Inflammatory macrophage treated with lipopolysaccharide for 1 hour (primary cell): ENCODE results near the gene DRICH1.
A peak's percentile ranks its signal among the peaks of the same experiment; 100 is the strongest.
"Not testable (repeated sequence)": the region's sequence is repeated elsewhere in the genome, so short reads cannot be mapped to it uniquely, and the experiment has no call there.

Experiments
- DNase-seq, 2 donors: peaks; one replicate each; pipeline ENCODE4 v3.0.0-alpha.2; 2020 to 2022

DRICH1 gene, protein sequence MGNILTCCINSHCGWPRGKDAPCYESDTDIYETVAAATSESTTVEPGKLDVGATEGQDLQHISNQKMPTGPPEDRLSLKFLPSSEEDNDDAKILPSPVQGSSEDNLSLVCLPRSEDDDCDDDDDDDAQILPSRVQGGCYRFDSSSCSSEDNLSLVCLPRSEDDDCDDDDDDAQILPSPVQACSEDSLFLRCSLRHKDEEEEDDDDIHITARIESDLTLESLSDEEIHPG

DNA sequence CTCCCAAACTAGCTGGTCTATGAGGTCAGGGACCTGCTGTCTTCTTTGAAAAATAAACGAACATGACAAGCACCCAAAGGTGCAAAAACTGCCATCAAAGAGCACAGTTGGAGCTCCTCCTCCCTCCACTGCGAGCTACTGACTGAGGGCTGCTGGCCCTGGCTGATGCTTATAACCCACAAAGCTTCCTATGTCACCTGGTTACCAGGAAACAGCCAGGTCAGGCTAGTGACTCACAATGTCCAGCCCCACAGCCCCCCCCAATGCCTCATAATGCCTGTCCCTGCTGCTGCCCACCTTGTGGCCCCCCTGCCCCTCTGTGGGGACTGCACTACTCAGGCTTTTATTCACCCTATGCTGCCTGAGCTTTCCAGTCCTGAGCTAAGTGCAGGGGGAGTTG is at the start of gene DRICH1:
Gene DRICH1, minus strand, starts transcription at position 144 of the 400 bp plus-strand sequence. CDS start 298 bp downstream, outside the sequence.
- DNase-seq, result no peak

DNA sequence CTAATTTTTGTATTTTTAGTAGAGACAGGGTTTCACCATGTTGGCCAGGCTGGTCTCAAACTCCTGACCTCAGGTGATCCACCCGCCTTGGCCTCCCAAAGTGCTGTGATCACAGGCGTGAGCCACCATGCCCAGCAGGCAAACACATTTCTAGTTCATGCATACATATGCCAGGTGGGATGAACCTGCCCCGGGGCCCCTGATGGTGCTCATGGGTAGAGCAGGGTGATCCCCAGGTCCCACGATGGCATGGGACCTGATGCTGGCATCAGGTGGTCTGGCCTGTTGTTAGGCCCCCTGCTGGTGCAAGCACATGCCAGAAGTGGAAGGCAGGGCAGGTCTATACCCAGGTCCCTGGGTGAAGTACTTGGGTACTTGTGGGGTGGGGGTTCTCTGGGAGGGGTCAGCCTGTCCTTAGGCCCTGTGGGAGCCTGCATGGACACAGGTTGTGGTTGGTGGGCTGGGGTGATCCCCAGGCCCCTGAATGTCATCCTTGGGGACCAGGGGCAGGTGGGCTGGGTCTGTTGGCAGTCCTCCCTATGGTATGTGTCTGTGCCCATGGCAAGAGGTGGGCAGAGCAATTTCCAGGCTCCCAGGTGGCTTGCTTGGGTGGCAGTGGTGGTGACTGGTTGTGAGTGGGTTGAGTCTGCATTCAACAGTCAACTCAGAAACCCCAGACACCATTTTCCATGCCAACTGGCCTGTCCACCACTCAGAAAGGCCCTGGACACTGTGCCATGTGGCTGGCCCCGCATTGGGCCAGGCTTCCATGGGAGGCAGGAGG is 49.1 kb upstream of the DRICH1 start:
- DNase-seq, result no peak

DNA sequence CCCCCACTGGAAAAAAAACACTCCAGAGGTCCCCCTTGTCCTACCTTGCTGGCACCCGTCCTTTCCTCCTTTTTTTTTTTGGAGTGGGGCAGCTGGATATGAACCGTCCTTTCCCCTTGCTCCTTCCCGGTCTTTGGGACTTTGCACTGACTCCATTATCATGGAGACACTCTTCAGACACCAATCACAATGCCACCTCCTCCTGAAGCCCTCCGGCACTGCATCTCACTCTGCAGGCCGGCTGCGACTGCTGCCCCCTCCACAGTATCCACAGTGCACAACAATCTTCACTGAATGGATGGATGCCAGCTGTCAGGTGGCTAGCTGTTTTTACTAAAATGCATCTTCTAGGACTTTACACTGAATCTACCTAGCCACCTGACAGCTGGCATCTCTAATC is 46.0 kb upstream of the DRICH1 start:
- no peak for DNase-seq

DNA sequence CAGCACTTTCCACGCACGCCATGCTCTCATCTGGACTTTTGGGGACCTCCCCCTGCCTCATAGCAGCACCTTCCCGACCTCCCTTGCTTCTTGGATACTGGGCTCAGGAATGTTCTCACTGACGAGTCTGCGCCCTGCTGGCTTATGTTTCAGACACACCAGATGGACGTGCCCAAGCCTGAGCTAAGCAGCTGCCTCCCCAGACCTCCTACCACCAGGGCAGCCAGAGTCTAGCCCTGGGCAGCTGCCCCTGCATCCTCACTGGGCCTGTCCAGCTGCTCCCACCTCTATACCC is 45.5 kb upstream of the DRICH1 start:
- DNase-seq, result no peak

DNA sequence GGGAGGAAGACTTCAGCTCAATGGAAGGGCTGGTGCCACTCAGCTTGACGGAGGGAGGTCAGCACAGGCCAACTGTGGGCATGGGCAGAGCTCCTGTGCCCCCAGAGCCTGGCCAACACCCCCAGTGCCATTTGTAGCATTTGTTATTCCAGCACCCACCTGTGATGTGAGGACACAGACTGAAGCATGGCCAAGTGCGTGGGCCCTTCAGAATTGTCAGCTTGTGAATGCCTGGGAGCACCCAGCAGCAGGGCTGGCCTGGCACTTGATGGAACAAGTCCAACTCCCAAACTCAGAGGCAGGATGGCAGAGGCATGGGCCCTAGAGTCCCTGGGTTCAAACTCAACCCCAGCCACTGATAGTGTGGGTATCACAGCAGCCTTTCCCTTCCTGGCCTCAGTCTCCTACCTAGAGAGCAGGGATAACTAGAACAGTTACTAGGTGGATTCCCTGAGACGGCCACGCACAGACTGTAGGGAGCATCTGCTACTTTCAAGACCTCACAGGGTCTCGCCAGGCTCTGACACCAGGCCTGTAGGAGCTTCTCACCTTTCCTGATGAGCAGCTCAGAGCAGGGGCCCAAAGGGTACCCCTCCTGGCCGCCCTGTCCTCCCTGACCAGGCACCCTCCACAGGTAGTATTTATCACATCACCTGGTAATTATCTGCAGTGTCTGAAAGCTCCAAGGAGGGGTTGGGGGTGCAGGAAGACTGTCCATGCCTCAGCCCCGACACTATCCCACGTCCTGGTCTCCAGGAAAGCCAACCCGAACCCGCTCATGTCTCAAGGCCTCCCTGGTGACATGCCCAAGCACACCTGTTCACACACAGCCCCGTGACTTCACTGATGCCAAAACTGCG is 45.0 kb upstream of the DRICH1 start:
- not testable (repeated sequence) for DNase-seq

DNA sequence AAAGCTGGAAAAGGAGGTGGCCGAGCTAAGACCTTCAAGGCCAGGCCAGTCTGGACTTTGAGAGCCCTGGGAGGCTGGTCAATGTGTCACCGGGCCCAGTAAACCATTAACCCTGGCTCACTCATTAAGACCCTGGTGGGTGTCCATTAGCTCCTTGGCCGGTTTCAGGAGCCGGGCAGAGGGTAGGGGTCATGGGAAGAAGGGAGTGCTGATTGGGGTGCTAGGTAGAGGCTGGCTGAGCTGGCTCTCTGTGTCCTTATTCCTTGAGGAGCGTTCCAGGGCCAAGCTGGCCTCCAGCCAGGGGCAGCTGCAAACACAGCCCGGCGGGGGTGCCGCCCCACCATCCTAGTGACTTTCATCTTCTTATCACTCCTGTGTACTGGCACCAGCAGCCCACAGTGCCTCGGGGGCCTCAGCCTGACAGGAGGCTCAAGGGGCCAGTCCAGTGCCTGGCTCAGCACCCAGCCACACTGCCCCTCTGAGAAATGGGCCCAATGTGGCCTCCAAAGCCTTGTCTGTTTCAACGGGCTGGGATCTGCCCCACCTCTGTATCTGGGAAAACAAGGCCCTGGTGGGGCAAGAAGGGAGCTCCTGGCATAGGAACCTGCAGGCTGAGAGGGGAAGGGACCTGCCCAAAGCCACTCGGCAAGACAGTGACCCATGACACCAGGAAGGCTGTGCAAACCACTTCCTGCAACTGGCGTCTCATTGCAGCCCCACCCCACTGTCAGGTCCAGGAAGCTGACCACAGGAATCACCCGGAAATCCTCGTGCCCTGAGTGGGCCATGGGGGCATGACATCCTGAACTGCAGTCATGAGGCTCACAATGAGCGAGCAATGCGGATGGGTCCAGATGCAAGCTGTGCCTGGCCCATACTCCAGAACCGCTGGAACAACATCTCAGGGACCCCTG is 43.6 kb upstream of the DRICH1 start:
- DNase-seq, result peak; percentile 47 to 58

DNA sequence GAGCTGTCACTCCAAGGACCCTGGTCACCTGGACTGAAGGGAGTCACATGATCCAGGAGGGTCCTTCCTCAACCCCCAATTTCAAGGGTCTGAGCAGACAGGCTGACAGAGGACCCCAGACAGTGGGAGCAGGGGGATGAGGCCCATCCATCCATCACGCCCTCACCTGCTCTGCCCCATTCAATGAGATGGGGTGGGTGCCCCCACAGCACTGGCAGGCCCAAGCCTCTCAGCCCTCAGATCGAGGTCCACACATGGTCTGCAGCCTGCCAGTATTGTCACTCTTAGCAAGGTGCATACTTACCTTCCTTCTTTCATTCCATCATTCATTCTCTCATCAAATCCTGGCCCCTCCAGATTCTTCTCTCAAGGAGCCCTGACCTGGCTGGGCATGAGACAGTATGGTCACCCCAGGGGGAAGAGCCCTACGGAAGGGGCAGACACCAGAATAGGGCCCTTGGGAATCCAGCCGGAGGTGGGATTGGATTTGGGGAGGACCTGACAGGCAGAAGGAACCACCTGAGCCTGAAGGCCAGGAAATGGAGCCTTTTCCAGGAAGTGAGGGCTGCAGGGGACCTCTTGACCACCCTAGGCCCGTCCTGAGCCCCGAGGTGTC is 42.9 kb upstream of the DRICH1 start:
- not testable (repeated sequence) for DNase-seq

DNA sequence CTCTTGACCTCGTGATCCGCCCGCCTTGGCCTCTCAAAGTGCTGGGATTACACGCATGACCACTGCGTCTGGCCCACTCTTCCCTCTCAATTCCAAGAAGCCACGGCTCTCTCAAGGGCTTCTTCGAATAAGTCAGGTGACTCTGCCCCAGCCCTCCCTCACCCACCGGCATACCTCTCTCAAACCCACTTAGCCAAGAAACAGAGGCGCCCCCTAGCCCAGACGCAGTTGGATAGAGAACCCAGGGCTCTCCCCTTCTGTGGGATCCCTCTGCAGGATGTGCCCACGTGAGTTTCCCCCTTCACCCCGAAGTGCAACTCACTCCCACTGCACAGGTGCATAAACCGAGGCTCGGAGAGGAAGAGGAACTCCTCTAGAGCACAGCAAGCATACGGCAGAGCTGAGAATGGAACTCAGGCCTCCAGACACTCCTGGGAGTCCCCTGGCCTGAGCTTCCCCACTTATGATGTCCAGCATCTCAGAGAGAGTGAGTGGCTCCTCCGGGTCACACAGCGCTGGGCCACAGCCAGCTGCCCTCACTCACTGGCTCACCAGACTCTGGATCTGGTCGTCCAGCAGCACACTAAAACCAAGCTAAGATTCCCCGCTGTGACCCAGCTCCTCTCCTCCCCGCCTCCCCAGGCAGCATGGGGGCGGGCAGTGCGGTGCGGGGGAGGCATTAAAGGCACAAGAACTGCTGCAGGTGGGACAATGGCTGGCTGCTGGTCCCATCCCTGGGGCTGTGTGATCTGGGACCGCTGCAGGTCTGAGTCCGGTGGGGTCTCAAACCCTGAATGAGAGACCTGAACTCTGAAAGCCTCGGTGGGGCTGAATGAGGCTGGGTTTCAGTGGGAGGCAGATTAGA is 41.9 kb upstream of the DRICH1 start:
- no peak for DNase-seq

DNA sequence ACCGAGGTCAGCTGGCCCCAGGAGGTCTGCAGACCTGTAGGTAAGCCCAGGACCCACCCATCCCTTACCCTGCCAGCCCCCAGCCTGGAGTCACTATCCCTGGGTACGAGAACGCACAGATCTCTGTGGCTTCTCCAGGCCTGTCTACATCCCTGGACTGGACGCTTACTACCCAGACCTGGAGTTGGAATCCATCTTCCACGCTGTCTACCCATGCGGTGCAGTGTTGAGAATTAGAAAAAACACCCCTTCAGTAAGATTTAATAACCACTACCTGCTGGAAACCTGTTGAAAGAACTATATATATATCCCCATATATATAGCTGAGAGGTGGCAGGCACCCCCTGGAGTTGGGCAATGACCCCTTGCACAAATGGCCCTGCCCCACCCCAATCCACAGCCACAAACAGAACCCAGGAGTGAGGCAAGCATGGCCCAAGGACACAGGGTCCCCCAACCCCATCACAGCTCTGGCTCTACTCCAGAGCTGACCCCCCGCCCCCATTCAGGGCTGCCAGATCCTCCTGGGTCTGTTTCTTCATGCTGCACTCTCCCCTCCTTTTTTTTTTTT is 41.0 kb upstream of the DRICH1 start:
- DNase-seq, result no peak

DNA sequence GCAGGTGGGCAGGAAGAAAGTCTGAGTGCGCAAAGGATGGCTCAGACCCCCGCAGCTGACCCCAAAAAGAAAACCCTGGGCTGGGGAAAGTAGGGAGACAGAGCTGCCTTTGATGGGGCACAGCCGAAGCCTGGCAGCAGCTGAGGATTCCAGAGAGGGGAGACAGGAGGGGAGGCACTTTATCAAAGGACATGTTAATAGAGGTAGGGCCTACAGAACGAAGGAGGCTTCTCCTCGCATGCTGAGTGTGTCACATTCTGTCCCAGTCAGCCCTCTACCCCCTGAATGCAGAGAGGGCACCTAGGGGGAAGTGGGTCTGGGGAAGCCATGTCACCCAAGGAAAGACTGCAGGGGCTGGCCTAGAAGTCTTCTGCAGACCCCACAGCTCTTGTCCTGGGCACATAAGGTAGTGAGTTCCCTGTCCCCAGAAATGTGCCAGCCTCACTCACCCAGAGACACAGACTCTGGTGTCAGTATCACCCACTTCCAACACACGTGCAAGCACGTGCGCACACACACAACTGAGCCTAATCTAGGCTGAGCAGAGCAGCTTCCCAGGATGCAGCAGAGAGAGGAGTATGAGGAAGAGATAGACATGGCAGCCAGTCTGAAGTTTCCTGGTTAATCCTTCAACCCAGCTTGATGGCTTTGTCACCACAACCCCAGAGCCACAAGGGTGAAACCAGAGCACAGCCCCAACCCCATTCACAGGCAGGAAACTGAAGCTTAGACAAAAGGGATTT is 40.4 kb upstream of the DRICH1 start:
- DNase-seq, result not testable (repeated sequence)

DNA sequence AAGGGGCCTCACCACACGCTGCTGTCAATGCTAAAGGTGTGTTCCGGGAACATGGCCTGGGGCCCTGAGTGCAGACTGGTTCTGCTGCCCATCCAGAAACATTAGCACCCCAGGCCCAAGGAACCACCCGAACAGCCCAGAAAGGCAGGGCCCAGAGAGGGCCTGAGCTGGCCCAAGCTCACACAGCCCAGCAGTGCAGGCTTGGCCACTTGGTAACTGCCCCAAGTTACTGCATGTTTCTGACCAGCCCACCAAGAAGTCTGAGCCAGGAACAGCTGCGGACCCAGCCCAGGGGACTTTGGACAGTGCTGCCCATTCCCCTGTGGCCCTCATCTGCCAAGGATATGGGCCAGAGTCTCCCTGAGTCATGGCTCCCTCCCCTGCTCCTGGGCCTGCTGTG is 39.3 kb upstream of the DRICH1 start:
- DNase-seq, result not testable (repeated sequence)

DNA sequence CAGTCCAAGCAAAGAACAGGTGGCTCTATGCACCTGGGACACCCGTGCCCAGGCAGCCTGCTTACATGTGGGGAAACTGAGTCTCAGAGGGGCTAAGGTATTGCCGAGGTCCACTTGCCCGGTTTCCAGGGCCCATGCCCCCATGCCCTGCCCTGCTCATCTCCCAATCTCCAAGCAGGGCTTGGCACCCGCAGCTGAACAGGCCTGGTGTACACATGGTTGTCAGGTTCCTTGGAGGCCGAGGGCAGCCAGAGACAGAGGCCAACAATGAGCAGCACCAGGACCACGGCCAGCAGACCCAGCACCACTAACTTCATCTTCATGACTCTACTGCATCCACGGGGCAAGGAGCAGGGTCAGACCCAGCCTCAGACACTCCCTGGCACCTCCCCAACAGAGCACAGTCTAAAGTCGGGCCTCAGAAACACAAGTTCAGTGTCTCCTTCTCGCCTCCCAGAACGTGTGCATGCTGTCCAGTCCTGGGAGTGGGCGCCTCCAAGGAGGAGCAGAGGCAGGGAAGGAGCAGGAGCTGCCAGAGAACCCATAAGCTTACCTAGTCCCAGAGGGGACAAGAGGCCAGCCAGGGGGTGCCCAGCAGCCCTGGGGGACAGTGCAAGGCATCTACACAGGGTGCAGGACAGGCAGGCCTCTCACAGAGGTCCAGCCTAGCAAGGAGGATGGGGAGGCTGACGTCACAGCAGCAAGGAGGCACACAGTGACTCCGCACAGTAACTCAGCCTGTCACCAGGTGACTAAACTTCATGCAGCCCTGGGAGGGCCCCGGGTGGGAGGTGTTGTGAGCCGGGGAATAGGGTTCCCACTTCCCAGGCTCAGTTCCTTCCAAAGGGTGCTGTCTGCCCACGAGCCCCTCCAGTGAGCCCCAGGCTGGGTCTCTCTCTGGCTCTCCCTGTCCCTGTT is 38.5 kb upstream of the DRICH1 start:
- no peak for DNase-seq

DNA sequence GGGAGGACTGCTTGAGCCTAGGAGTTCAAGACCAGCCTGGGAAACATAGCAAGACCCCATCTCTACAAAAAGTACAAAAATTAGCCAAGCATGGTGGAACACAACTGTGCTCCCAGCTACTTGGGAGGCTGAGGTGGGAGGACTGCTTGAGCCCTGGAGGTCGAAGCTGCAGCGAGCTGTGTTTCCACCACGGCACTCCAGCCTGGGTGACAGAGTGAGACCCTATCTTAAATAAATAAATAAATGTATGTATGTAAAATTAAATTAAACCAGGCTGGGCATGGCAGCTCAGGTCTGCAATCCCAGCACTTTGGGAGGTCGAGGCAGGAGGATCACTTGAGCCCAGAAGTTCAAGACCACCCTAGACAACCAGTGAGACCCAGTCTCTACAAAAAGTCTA is 28.3 kb upstream of the DRICH1 start:
- DNase-seq, result not testable (repeated sequence)

DNA sequence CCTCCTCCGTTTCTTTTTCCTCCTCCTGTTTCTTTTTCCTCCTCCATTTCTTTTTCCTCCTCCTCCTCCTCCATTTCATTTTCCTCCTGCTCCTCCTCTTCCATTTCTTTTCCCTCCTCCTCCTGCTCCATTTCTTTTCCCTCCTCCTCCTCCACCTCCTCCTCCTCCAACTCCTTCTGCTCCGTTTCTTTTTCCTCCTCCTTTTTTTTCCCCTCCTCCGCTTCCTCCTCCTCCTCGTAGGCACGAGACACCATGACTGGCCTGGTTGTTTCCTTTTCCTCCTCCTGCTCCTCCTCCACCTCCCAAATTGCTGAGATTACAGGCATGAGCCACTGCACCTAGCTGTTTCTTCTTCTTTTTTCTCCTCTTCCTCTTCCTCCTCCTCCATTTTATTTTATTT is 25.6 kb upstream of the DRICH1 start:
- peak; percentile 14 to 15 for DNase-seq

DNA sequence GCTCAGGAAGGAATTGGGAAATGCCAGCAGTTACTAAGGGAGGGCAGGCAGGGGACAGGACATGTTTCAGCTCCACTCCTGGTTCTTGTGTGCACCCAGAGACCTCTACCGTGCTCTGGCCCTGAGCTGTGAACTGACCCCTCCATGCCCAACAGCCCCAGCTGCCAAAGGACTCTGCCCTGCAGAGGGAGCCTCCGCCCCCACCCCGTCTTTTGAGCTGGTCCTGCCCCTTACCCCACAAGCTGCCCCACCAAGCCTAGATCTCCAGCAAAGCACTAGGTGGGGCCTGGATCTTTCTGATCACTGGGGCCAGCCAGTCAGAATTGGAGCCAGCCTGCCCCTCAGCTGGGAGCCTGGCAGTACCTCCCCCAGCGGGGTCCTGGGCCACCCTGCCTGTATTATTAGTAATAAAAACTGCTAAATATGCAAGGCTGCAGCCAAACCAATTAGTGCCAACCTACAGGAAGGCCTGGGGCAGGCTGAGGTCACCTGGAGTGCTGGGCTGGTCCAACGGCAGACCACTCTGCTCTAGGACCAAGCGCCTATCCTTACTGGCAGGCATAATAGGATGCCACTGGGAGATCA is 23.9 kb upstream of the DRICH1 start:
- no peak for DNase-seq

DNA sequence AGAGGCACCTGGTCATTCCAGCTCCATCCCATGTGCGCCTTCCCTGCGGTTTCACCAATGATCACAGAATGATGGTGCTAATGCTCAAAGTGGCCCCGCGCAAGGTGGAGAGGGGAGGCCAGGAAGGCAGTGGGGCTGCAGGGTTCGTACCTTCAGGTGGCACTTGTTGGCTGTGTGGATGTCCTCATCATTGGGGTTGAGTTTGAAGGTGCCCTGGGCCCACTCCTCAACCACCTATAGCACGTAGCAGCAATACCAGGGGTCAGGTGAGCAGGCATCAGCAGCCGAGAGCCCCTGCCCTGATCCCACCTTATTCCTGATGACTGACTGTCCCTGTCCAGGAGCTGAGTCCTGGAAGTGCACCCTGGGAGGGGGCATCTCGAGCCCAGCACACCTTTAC is 20.6 kb upstream of the DRICH1 start:
- DNase-seq, result no peak

DNA sequence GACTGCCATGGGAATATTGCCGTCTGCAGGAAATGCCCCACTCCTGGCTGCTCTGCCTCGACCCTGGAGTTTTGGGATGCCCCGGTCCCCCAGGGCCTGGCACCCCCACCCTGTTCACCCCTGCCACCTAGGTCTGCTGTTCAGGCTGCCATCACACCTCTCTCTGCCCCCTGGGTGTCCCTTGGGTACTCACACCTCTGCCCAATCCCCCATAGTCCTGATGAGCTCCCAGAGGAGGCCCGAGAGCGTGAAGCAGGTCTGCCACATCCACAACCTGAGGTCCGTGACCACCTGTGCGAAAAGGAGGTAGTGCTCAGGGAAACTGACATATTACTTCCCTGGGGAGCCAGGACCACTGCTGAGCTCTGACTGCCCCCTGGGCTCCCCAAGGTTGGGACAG is 20.2 kb upstream of the DRICH1 start:
- DNase-seq, result no peak

DNA sequence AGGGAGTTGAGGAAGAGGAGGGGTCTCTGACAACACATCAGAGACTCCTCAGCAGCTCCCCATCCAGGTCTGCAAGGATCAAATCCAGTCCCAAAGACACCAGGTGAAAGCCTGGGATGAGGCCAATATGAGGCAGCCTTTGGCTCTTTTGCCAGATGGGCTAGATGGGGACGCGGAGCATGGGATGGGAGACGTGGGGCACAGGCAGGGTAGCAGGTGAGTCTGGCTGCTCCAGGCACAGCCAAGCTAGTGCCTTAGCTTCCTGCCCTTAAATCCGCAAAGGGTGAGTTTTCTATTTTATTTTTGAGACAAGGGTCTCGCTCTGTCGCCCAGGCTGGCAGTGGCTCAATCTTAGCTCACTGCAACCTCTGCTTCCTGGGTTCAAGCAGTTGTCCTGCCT is 19.6 kb upstream of the DRICH1 start:
- DNase-seq, result no peak

DNA sequence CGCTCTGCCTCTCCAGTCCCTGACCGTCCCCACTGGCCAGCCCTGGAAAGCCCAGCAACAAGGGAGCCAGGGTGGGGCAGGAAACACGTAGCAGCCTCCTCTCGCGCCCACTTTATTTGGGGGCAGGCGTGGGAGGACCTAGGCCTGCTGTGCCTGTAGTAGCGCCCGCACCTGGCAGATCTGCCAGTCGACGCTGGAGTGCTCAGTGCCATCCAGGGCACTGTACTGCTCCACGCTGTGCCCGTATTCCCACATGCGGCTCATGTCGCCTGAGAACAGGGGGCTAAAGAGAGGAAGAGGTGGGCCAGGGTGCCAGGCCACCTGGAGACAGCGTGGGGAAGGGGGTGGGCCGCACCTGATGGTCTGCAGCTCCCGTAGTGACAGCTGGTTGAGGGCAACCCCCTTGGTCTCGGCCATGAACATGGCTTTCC is 17.0 kb upstream of the DRICH1 start:
- DNase-seq, result no peak
